ENCODE measurements around the gene TIMM10B.

Gene TIMM10B

DNA sequence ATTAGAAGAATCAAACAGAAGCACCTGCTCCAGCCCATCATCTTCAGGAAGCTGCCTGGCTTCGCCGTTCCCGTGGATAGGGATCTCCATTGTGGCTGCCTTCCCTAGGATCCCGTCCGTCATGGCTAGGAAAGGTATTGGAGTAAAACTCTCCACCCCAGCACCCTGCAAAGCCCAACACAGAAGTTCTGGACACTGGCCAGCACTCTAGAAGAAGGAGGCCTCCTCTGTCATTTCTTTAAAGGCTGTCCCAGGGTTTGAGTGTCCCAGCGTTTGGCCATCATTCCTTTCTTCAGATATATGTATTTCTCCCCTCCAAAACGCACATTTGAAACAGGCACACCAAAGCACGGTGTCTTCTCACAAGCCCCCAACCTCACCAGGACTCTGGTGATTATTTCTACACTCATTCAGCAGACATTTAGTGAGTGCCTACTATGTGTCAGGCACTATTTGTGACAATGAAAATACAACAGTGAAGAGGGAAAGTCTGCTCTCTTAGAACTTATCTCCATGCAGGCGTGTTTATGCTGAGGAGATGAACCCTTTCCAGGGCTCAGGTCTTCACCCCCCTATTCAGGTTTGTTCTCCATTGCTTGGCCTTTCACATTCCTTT is 894 bp upstream of the TIMM10B start:
- H4K20me1 ChIP-seq (ENCODE audit: control insufficient read depth, insufficient read depth, low read depth, low read length): peaks cover 17% of the 10 kb centered on the region
- peaks cover 21% of the 10 kb centered on the region for H3K4me1 ChIP-seq (ENCODE audit: control insufficient read depth, low read length)
- peak overlapping the region; percentile 98 for H3K4me2 ChIP-seq (ENCODE audit: low read length)
- H3K79me2 ChIP-seq (ENCODE audit: control insufficient read depth, low read length): peaks cover 59% of the 10 kb centered on the region
- 0 out of 2 replicates have a peak, but pooled peaks cover under 1% of the 10 kb centered on the region for H3F3A ChIP-seq (ENCODE audit: control insufficient read depth, insufficient read depth)
- H3K27me3 ChIP-seq (ENCODE audit: control insufficient read depth, low read length): no peaks in the 10 kb centered on the region
- H3K4me3 ChIP-seq (ENCODE audit: low read length): peak overlapping the region; percentile 90
- TF ChIP-seq, protein P1, sequence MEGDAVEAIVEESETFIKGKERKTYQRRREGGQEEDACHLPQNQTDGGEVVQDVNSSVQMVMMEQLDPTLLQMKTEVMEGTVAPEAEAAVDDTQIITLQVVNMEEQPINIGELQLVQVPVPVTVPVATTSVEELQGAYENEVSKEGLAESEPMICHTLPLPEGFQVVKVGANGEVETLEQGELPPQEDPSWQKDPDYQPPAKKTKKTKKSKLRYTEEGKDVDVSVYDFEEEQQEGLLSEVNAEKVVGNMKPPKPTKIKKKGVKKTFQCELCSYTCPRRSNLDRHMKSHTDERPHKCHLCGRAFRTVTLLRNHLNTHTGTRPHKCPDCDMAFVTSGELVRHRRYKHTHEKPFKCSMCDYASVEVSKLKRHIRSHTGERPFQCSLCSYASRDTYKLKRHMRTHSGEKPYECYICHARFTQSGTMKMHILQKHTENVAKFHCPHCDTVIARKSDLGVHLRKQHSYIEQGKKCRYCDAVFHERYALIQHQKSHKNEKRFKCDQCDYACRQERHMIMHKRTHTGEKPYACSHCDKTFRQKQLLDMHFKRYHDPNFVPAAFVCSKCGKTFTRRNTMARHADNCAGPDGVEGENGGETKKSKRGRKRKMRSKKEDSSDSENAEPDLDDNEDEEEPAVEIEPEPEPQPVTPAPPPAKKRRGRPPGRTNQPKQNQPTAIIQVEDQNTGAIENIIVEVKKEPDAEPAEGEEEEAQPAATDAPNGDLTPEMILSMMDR (IDR thresholded peaks at IDR 0.05; ENCODE audit: low read depth, low read length, poor library complexity, severe bottlenecking): no peak
- no peak for TF ChIP-seq EZH2phosphoT487 (IDR thresholded peaks at IDR 0.05; ENCODE audit: borderline replicate concordance, low read length)
- no peaks in the 10 kb centered on the region for H3K9me3 ChIP-seq (ENCODE audit: control insufficient read depth, insufficient read depth, low read length)
- H3K27ac ChIP-seq (ENCODE audit: low read depth, low read length): peak overlapping the region; percentile 70
- peaks cover 76% of the 10 kb centered on the region for H3K36me3 ChIP-seq (ENCODE audit: control insufficient read depth, low read length)
- no peaks in the 10 kb centered on the region for H3K9me2 ChIP-seq (replicated peaks; ENCODE audit: control insufficient read depth, low read length)

GRCh38 chr11:6481924-6482275 is 599 bp downstream of the TIMM10B start:
- Histone ChIP-seq H3K79me2 (ENCODE audit: control insufficient read depth, low read length) (peaks cover 59% of the 10 kb centered on the region), H3K4me1 (ENCODE audit: control insufficient read depth, low read length) (peaks cover 21% of the 10 kb centered on the region), H4K20me1 (ENCODE audit: control insufficient read depth, insufficient read depth, low read depth, low read length) (peaks cover 17% of the 10 kb centered on the region), H3K27me3 (ENCODE audit: control insufficient read depth, low read length) (no peaks in the 10 kb centered on the region), H3K36me3 (ENCODE audit: control insufficient read depth, low read length) (peaks cover 90% of the 10 kb centered on the region), H3K9me3 (ENCODE audit: control insufficient read depth, insufficient read depth, low read length) (no peaks in the 10 kb centered on the region), H3K9me2 (replicated peaks; ENCODE audit: control insufficient read depth, low read length) (no peaks in the 10 kb centered on the region), H3K4me2 (ENCODE audit: low read length) (peak overlapping the region; percentile 98), H3K27ac (ENCODE audit: low read depth, low read length) (peak overlapping the region; percentile 70), H3K4me3 (ENCODE audit: low read length) (peak overlapping the region; percentile 90), H3F3A (ENCODE audit: control insufficient read depth, insufficient read depth) (no peaks in the 10 kb centered on the region)
- TF ChIP-seq, protein P1 (IDR thresholded peaks at IDR 0.05; ENCODE audit: low read depth, low read length, poor library complexity, severe bottlenecking): no peak

DNA sequence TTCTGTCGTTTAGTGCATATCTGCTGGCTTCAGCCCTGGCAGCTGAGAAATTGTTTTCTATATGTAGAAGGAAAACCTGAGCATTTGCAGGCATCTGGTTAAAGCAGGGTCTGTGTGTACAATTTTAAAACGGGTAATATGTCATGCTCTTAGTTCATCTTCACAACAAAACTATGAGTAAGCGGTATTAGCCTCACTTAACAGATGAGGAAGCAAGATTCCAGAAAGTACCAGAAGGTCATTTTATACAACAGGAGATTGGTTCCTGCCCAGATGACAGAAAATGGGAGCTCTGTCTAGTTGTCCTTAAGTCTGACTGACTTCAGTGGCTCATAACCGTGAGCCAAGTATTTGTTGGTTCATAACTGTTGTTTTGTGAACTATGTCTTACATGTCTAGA is 1.1 kb downstream of the TIMM10B start:
- TF ChIP-seq, protein P1 (IDR thresholded peaks at IDR 0.05; ENCODE audit: low read depth, low read length, poor library complexity, severe bottlenecking): no peak
- no peak for TF ChIP-seq EZH2phosphoT487 (IDR thresholded peaks at IDR 0.05; ENCODE audit: borderline replicate concordance, low read length)
- Histone ChIP-seq H3K27me3 (ENCODE audit: control insufficient read depth, low read length) (no peaks in the 10 kb centered on the region), H3K79me2 (ENCODE audit: control insufficient read depth, low read length) (peaks cover 59% of the 10 kb centered on the region), H3K27ac (ENCODE audit: low read depth, low read length) (peak overlapping the region; percentile 70; the same call in 1 of the 2 replicates), H4K20me1 (ENCODE audit: control insufficient read depth, insufficient read depth, low read depth, low read length) (peaks cover 17% of the 10 kb centered on the region), H3K9me2 (replicated peaks; ENCODE audit: control insufficient read depth, low read length) (no peaks in the 10 kb centered on the region), H3K4me2 (ENCODE audit: low read length) (peak overlapping the region; percentile 98), H3K4me3 (ENCODE audit: low read length) (peak overlapping the region; percentile 90), H3K36me3 (ENCODE audit: control insufficient read depth, low read length) (peaks cover 90% of the 10 kb centered on the region), H3K4me1 (ENCODE audit: control insufficient read depth, low read length) (peaks cover 21% of the 10 kb centered on the region), H3F3A (ENCODE audit: control insufficient read depth, insufficient read depth) (no peaks in the 10 kb centered on the region), H3K9me3 (ENCODE audit: control insufficient read depth, insufficient read depth, low read length) (no peaks in the 10 kb centered on the region)
